Measurements from ENCODE around the gene MED25.

GRCh38 chr19:49856574-49857021, 38.5 kb downstream of the MED25 start:
- no peak for TF ChIP-seq EZH2 (IDR thresholded peaks at IDR 0.05; ENCODE audit: borderline replicate concordance, low read depth, low read length, poor library complexity, severe bottlenecking)
- TF ChIP-seq CTCF (conservative IDR thresholded peaks at IDR 0.05; ENCODE audit: low read depth, low read length) = no peak
